ENCODE measurements around the gene DRAM2. TPM values are rescaled to one million over a fixed set of nuclear protein-coding genes. Genes with fewer than 3 reads are reported as not detected.

DRAM2 gene
- total RNA-seq, 2 donors from 2014 or later, result 59.8 to 62.1 TPM

DNA sequence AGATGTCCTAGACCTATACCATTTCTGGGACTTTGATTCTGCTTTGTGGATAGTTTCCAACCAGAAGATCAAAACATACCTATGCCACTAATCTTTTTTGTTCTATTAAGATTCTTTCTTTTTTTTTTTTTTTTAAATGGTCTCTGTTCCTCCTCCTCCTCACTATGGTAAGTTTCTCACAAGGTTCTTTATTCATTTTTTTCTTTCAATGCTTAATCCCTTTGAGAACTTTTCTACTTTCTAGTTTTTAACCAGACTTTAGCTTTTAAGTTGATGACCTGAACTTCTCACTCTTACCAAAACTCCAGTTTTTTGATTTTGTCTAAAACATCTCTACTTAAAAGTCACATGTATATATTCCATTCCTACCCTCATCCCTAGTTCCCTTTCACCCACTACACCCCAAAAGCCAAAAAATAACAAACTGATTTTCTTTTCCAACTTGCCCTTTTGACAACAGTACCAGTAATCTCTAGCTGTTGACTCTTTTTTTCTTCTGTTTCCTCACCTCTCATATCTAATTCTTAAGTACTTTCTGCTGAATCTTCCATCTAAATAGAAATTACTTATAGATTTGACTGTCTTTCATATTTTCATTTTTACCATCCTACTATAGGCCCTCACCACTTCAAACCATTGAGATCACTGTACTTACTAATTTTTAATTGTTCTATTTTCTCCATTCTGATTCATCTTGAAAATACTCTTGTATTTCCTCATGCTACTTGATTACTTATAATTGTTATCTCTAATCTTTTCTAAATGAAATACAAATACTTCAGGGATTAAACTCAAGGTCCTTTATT lies 6.3 kb upstream of the DRAM2 start:
- DNase-seq (no peak), ATAC-seq (no peak)
- intact Hi-C loops (cut with DNase I, micrococcal nuclease), result no loop called here

DNA sequence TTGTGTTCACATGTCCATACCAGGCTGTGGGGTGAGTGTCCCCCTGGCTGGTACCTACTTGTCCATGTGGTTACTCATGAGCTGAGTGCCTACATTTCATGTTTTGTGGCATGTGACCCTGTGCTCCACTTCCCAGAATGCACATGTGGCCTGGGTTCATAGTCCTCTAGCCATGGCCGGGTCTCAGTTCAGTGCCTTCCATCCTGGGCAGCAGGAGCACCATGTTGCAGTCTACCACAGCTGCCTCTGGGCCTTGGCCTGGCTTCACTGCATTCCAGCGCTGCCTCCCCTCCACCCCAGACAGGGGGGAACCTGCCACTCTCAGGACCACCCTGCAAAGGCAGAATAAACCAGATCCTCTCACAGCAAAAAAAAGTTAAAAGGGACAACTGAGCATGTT lies 5.6 kb upstream of the DRAM2 start:
- intact Hi-C loops (cut with DNase I, micrococcal nuclease), result no loop called here
- no peak for DNase-seq
- ATAC-seq, result no peak

DNA sequence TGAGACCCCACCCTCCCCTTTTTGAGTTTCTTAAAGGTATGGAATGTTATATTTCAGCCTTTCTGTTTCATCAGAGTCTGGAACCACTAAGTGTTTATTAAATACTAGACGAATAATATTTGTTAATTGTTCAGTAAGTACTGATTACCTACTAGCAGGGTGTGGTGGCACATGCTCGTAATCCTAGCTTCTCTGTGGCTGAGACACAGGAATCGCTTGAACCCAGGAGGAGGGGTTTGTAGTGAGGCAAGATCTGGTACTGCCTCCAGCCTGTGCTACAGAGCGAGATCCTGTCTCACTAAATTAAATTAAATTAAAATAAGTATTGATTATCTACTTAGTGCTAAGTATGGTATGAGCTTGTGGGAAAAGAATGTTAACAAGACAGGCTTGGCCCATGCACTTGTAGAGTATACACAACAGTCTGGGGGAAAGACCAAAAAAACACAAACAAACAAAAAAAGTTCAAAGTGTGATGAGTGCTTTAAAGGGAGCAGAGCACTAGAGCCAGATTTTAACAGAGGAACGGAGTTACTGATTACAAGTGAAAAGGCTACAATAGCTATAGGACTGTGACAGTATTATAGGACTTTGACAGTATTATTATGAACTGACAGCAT lies 2.6 kb upstream of the DRAM2 start:
- ATAC-seq, result no peak
- DNase-seq, result no peak
- intact Hi-C loops (cut with DNase I, micrococcal nuclease), result no loop called here

DNA sequence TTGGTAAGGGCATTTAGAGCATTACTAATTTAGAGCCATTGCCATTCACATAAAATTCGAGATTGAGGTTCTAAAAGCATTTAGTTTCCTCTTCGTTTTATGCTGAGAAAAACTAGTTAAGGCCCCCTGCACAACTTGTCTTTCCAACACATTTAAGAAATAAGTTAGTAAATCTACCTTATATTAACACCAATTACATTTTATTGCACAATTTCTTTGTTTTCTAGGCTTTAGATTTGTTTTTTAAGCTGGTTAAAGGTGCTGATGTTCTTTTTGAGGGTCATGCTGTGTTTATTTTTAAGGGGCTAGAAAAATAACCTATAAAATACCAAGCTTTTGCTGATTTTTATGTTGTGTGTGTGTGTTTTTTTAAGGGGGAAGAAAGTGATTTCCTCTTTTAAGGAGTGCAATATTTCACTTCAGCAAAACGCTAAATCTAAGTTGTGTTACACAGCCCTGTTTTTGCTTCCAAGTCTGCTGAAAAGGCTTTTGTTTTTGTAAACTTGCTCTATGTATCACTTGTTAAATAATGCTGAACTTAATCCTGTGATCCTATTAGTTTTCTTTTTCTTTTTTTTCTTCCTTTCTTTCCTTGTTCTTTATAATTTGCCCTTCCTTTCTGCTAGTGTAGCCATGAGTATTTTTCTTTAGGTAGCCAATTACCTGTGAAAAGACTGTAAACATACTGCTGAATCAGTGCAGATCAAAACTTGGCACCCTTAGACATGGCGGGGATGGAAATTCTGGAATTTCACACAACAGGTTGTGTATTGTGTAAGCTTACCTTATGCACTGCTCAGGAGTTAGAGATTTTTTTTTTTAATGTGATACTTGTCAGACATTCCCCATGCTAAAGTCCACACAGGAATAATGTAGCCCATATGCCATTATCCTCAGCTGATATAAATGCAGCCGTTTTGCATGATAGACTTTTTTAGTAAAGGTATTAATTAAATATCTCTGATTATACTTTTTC lies 1.6 kb upstream of the DRAM2 start:
- DNase-seq (no peak), ATAC-seq (no peak)
- intact Hi-C loops (cut with DNase I, micrococcal nuclease), result no loop called here

DNA sequence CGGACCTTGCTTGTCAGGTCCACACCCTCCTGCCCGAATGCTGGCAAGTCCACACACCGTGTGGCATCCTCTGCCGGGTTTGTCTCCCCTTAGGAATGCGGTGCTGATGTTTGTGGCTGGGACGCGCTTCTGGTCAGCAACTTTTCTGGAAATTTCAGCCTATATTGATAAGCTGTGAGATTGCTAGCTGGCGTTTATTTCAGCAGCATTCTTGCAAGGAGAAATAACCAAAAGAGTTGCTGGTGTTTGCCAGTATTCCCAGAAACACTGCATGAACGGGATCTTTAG lies 731 bp upstream of the DRAM2 start:
- intact Hi-C loops (cut with DNase I, micrococcal nuclease), result no loop called here
- DNase-seq (peak in 1 of 2 donors; percentile 64), ATAC-seq (peak; percentile 79)

DNA sequence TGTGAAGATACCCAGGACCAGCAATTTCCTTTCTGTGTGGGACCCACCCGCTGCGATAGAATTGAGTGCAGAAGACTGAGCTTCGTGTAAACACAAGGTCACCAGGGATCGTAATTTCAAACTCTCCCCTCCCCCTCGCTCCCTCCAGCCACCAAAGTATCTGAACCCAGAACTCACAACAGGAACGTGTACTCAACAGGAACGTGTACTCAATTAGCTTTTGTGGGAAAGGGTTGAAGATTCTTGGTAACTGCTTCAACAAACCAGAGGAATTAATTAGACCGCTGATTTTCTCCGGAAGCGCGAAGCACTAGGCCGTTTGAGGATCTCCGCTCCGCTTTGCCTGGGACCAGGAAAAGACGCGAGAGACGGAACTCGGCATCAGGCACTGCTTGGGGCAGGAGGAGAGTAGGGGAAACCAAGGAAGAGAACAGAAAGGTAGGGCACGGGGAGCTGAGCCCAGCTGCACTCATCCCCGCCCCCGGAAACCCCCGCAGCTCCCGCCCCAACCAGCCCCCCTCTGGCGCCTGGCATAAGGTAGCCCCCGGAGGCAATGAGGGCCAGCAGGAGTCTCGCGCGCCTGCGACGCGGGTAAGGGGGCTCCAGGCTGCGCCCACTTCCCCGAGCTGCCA lies 453 bp downstream of the DRAM2 start:
- intact Hi-C loops (cut with DNase I, micrococcal nuclease), result no loop called here
- ATAC-seq (peak; percentile 60), DNase-seq (peak; percentile 60 to 61)

DNA sequence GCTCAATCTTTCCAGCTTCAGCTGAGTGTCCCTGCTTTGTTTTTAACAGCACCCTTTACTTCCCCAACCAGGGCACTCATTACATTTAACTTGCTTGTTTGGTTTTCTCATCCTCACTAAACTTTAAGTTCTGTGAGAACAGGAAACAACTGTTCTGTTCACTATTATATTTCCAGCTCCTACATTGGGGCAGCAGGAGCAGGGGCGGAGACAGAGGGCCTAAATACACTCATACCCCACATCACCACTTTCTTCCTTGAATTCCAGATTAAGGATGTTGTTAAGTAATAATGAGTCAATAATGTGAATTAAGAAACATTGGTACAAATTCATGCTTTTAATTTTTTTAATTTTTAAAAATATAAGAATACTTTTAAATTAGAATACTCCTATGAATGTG lies 6.0 kb downstream of the DRAM2 start:
- no peak for ATAC-seq
- DNase-seq, result no peak
- intact Hi-C loops (cut with DNase I, micrococcal nuclease), result no loop called here

DNA sequence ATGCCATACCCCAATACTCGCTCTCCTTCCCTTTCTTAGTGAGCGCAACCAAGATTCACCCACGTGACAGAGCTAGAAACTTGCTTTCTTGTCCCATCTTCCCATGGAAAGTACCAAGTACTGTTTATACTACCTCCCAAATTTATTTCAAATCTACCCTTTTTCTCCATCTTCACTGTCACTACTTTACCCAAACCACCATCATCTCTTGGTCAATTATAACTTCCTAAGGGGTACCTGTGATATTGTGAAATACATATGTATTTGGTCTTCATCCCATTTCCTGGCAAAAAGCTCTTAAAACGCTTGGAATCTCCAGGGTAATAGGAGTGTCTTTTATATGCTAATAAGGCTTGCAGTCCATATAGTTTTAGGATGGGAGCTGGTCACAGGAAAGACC lies 8.2 kb downstream of the DRAM2 start:
- no peak for ATAC-seq
- intact Hi-C loops (cut with DNase I, micrococcal nuclease), result no loop called here

DNA sequence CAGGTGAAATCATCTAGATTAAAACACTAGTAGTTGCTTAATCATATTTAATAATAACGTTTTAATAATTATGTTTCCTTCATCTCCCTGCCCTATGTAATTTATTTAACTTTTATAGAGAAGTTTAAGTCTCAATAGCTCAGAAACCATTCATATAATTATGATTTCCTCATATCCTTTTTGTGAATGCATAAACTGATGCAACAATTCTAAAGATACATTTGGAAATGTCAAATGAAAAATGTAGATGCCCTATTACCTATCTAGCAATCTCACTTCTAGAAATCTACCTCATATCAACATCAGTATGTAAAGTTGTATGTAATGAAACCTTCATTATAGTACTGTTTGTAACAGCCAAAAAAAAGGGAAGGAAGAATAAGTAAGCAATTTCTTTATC lies 10.5 kb downstream of the DRAM2 start:
- no peak for DNase-seq
- ATAC-seq, result no peak
- intact Hi-C loops (cut with DNase I, micrococcal nuclease), result no loop called here

More for the DNA sequence above, 8.2 kb downstream of the DRAM2 start:
- DNase-seq, result no peak

DNA sequence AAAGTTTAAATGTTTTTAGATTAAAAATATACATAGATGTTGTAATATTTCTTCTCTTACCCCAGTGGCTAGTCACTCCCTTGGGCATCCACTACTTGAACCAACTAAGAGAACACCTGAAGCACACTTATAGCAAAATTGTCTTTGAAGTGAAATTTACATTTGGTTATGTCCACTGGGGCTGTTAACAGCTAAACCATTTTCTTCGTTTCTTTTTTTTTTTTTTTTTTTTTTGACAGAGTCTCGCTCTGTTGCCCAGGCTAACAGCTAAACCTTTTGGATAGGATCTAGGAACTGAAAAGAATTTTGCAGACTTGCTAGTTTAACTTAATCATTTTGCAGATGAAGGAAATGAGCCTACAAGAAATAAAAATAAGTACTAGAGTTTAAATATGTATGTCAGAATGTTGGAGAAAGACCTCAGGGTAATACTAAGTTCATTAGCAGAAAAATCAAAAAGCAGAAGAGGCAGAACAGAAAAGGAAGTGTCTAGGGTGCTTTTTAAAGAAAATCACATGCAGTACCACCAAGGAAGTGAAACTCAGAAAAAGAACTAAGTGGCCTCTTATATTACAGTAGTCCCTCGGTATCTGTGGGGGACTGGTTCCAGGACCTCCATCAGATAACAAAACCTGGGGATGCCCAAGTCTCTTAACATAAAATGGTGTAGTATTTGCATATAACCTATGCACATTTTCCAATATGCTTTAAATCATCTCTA lies 11.8 kb downstream of the DRAM2 start:
- intact Hi-C loops (cut with DNase I, micrococcal nuclease), result no loop called here
- DNase-seq, result no peak
- no peak for ATAC-seq

DNA sequence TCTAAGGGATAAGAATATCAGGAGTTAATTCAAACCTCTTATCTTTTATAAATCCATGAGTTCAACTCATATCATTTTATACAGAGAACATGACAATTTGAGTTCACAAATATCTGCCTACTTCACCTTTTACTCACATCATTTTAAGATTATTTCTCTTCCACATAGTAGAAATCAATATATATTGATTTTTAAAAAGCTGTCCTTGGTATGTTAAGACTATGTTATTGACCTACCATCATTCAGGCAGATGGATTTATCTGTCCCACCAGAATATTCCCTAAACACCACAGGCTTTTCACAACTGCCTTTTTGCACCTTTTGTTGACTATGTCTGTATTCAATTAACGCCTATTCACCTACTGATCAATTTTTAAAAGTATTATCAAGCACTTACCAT lies 13.5 kb downstream of the DRAM2 start:
- no peak for DNase-seq
- no peak for ATAC-seq
- intact Hi-C loops (cut with DNase I, micrococcal nuclease), result no loop called here

DNA sequence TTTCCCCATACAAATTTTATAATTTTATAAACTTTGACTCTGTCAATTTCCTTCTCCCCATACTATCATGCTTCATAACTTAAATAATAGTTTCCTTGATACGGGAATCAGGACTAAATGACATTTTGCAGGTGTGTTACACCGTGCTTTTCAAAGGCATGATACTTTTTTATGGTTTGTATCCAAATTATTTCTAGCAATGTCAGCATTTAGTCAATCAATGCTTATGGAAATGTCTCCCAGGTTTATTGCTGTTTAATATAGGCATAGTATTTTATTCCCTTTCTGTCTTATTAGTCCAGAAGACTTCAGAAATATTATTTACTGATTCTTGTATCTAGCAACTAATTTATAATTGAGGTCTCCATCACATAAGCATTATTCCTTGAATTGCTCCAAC lies 23.4 kb downstream of the DRAM2 start:
- DNase-seq (no peak), ATAC-seq (no peak)
- intact Hi-C loops (cut with DNase I, micrococcal nuclease), result no loop called here

DNA sequence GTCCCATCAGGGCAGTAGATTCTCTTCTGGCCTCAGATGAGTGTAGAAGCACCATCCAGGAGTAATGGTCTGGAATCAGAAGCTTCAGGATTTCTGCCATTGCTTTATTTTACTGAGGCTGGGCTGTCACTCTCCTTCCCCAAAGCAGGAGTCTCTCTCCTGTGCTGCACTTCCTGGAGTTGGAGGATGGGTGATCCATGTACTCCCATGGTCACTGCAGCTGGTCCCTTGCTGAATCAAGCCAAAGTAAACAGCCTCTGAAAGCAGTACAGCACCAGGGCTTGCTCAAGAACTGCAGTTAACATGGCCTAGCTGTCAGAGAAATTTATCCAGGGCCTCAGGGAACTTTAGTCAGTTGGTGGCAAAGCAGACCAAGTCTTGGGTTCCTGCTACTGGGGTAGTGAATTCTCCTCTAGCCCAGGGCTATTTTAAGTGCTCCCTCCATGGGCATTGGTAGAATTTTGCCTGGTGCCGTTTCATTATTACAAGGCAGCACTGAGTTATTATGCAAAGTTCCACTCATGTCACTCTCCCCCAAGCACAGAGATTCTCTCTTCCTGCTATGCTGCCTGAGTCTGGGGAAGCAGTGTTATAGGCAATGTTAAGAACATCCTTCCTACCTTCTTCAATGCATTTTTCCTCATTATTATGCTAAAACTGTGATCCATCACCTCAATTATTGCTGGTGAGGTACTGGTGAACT lies 29.5 kb downstream of the DRAM2 start:
- ATAC-seq (peak; percentile 37), DNase-seq (peak in 1 of 2 donors; percentile 27)
- intact Hi-C loops (cut with DNase I, micrococcal nuclease), result no loop called here

DNA sequence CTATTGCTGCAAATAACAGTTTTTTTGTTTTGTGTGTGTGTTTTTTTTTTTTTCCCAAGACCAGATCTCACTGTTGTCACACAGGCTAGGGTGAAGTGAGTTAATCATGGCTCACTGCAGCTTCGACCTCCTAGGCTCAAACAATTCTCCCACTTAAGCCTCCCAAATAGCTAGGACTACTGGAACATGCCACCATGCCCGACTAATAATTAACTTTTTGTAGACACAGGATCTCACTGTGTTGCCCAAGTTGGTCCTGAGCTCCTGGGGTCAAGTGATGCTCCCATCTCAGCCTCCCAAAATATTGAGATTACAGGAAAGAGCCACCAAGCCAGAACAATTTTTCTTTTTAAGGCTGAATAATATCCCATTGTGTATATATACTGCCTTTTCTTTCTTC lies 34.9 kb downstream of the DRAM2 start:
- intact Hi-C loops (cut with DNase I, micrococcal nuclease), result no loop called here
- DNase-seq (no peak), ATAC-seq (no peak)

DNA sequence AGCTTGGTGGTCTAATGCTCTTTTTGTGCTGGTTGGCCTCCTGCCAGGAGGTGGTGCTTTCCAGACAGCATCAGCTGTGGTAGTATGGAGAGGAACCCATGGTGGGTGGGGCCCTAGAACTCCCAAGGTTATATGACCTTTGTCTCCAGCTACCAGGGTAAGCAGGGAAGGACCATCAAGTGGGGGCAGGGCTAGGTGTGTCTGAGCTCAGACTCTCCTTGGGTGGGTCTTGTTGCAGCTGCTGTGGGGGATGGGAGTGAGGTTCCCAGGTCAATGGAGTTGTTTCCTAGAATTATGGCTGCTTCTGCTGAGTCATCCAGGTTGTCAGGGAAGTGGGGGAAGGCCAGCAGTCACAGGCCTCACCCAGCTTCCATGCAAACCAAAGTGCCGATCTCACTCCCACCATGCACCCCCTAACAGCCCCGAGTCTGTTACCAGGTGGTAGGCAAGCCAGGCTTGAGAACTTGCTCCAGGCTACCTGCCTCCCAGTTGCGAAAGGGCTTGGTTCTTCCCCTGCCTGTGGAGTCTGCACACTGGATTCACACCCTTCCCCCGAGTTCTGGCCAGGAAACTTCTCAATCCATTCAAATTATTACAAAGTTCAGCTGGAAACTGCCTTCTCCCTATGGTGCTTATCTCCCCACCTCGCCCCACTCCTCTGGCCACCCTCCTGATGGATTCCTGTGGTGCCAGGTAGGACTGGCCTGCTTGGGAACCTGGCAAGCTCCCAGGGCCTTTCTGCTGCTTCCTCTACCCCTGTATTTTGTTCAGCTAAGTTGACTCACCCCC lies 37.8 kb downstream of the DRAM2 start:
- intact Hi-C loops (cut with DNase I, micrococcal nuclease), result no loop called here
- peak; percentile 50 for ATAC-seq
- peak; percentile 9 to 72 for DNase-seq

DNA sequence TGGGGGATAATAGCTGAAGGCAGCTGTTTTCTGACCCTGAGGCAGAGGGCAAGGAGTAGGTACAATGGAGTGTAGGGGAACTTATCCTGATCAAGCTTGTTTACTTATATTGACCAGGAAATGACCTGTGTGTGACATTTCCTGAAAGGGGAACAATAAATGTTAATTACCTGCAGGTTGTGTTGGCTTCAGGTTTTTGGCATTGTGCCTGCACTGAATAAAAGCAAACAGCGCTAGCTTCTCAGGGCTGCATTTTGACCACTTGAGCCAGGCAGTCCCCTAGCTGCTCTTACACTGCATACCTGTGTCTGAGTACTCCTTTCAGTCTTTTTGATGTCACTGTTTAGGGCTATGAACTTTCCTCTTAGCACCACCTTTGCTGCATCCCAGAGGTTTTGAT lies 40.6 kb downstream of the DRAM2 start:
- ATAC-seq (peak; percentile 79), DNase-seq (peak in 1 of 2 donors; percentile 41)
- intact Hi-C loops (cut with DNase I, micrococcal nuclease), result no loop called here

DNA sequence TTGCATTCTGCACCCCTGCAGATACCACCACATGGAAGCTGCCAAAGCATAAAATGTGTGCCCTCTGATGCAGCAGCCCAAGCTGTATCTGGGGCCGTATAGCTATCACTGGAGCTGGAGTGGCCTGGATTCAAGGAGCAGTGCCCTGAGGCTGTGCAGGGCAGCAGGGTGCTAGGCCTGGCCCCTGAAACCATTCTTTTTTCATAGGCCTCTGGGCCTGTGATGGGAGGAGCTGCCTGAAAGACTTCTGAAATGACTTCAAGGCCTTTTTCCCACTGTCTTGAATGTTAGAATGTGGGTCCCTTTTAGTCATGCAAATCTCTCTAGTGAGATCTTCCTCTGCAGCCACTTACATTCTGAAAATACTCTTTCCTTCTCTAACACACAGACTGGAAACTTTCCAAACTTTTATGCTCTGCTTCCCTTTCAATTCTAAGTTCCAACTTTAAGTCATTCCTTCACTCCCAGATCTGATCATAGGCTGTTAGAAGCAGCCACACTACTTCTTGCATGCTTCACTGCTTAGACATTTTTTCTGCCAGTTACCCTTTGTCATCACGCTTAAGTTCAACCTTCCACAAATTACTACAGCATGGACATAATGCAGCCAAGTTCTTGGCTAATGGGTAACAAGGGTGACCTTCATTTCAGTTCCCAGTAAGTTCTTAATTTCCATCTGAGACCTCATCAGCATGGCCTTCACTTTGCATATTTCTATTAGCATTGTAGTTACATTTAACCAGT lies 42.4 kb downstream of the DRAM2 start:
- intact Hi-C loops (cut with DNase I, micrococcal nuclease), result no loop called here
- ATAC-seq, result no peak
- no peak for DNase-seq

Measured in left colon (tissue), 2 donors.